Measurements from ENCODE around the gene SLC4A11. TPM values are rescaled to one million over a fixed set of nuclear protein-coding genes. Genes with fewer than 3 reads are reported as not detected.

SLC4A11 gene
- total RNA-seq, 1 experiment from 2014 or later, result 26.8 TPM

- CTCF ChIA-PET, result no interaction called here
- peaks cover 5% of the 10 kb centered on the region for H3F3A ChIP-seq (ENCODE audit: low read length, unreplicated experiment)
- POLR2A ChIA-PET (ENCODE audit: unreplicated experiment), result no interaction called here
- no peaks in the 10 kb centered on the region for H4K20me1 ChIP-seq (ENCODE audit: low read length)
- intact Hi-C loops (cut with micrococcal nuclease), result no loop called here
- H3K79me2 ChIP-seq (ENCODE audit: low read length), result no peaks in the 10 kb centered on the region
- H2AFZ ChIP-seq (ENCODE audit: low read length), result no peak overlapping the region
- H3K27ac ChIP-seq (ENCODE audit: low read length), result no peak overlapping the region
- H3K9me2 ChIP-seq (replicated peaks; ENCODE audit: low read length), result no peaks in the 10 kb centered on the region
- H3K4me1 ChIP-seq (ENCODE audit: insufficient read depth, low read length), result peaks cover 43% of the 10 kb centered on the region
- ATAC-seq (no peak), DNase-seq (no peak)
- H3K9me3 ChIP-seq (ENCODE audit: low read length), result no peaks in the 10 kb centered on the region
- H3K4me3 ChIP-seq (ENCODE audit: low read length), result no peak overlapping the region
- TF ChIP-seq EZH2phosphoT487 (IDR thresholded peaks at IDR 0.05; ENCODE audit: borderline replicate concordance, low read length), result no peak
- no peak for TF ChIP-seq CTCF (conservative IDR thresholded peaks at IDR 0.05; ENCODE audit: low read depth, low read length)
- TF ChIP-seq EZH2 (IDR thresholded peaks at IDR 0.05; ENCODE audit: low read length, unreplicated experiment), result no peak
- BruUV-seq (replicated peaks), result no TSS peak
- H3K36me3 ChIP-seq (ENCODE audit: low read depth, low read length), result peaks cover 16% of the 10 kb centered on the region; the same call in 1 of the 2 replicates
- H3K9ac ChIP-seq (ENCODE audit: low read length), result no peak overlapping the region
- H3K27me3 ChIP-seq (ENCODE audit: low read length), result no peaks in the 10 kb centered on the region
- no peak overlapping the region for H3K4me2 ChIP-seq (ENCODE audit: low read length)
These were observed 12.1 kb downstream of the SLC4A11 start for GRCh38 chr20:3226864-3227263.

GRCh38 chr20:3226093-3226492 is 12.9 kb downstream of the SLC4A11 start:
- peak overlapping the region; percentile 83 for H3K27ac ChIP-seq (ENCODE audit: low read length)
- no peaks in the 10 kb centered on the region for H4K20me1 ChIP-seq (ENCODE audit: low read length)
- no peaks in the 10 kb centered on the region for H3K79me2 ChIP-seq (ENCODE audit: low read length)
- no peak for TF ChIP-seq EZH2phosphoT487 (IDR thresholded peaks at IDR 0.05; ENCODE audit: borderline replicate concordance, low read length)
- TF ChIP-seq EZH2 (IDR thresholded peaks at IDR 0.05; ENCODE audit: low read length, unreplicated experiment), result no peak
- TF ChIP-seq CTCF (conservative IDR thresholded peaks at IDR 0.05; ENCODE audit: low read depth, low read length), result no peak
- DNase-seq, result no peak
- no peak overlapping the region for H2AFZ ChIP-seq (ENCODE audit: low read length)
- no peak for ATAC-seq
- H3K36me3 ChIP-seq (ENCODE audit: low read depth, low read length), result peaks cover 16% of the 10 kb centered on the region; the same call in 1 of the 2 replicates
- H3K4me1 ChIP-seq (ENCODE audit: insufficient read depth, low read length), result peaks cover 51% of the 10 kb centered on the region
- no peak overlapping the region for H3K4me2 ChIP-seq (ENCODE audit: low read length)
- intact Hi-C loops (cut with micrococcal nuclease), result no loop called here
- POLR2A ChIA-PET (ENCODE audit: unreplicated experiment), result interaction anchor here (0.5 kb wide), 1 partner anchor 12 kb away, joined by 4 read pairs; no protein-coding TSS in a partner anchor
- BruUV-seq (replicated peaks), result no TSS peak
- H3K4me3 ChIP-seq (ENCODE audit: low read length), result no peak overlapping the region
- H3K9me2 ChIP-seq (replicated peaks; ENCODE audit: low read length), result no peaks in the 10 kb centered on the region
- H3F3A ChIP-seq (ENCODE audit: low read length, unreplicated experiment), result peaks cover 5% of the 10 kb centered on the region
- no peaks in the 10 kb centered on the region for H3K27me3 ChIP-seq (ENCODE audit: low read length)
- CTCF ChIA-PET, result no interaction called here
- H3K9ac ChIP-seq (ENCODE audit: low read length), result no peak overlapping the region
- H3K9me3 ChIP-seq (ENCODE audit: low read length), result no peaks in the 10 kb centered on the region

GRCh38 chr20:3224681-3225421 is 14.1 kb downstream of the SLC4A11 start:
- H3K27me3 ChIP-seq (ENCODE audit: low read length), result no peaks in the 10 kb centered on the region
- H3K4me3 ChIP-seq (ENCODE audit: low read length), result peak overlapping the region; percentile 38
- TF ChIP-seq EZH2 (IDR thresholded peaks at IDR 0.05; ENCODE audit: low read length, unreplicated experiment) (no peak), EZH2phosphoT487 (IDR thresholded peaks at IDR 0.05; ENCODE audit: borderline replicate concordance, low read length) (no peak), CTCF (conservative IDR thresholded peaks at IDR 0.05; ENCODE audit: low read depth, low read length) (no peak)
- H3K4me1 ChIP-seq (ENCODE audit: insufficient read depth, low read length), result peaks cover 51% of the 10 kb centered on the region
- peaks cover 15% of the 10 kb centered on the region; the same call in 1 of the 2 replicates for H3K36me3 ChIP-seq (ENCODE audit: low read depth, low read length)
- no peaks in the 10 kb centered on the region for H3K9me2 ChIP-seq (replicated peaks; ENCODE audit: low read length)
- intact Hi-C loops (cut with micrococcal nuclease), result loop anchor here (1.0 kb wide), 1 partner anchor 11 kb away; no protein-coding TSS in a partner anchor
- ChIA-PET POLR2A (ENCODE audit: unreplicated experiment) (interaction anchor here (1.0 kb wide), 1 partner anchor 15 kb away, joined by 4 read pairs; the partner anchor contains the start of gene SLC4A11), CTCF (interaction anchor here (0.6 kb wide), 1 partner anchor 52 kb away, joined by 4 read pairs; no protein-coding TSS in a partner anchor)
- H3K9ac ChIP-seq (ENCODE audit: low read length), result peak overlapping the region; percentile 13; the same call in 1 of the 2 replicates
- peak; percentile 40 for ATAC-seq
- H3K79me2 ChIP-seq (ENCODE audit: low read length), result no peaks in the 10 kb centered on the region
- H2AFZ ChIP-seq (ENCODE audit: low read length), result 0 out of 2 replicates have a peak overlapping the region, but pooled peaks have one; percentile 60
- H3K9me3 ChIP-seq (ENCODE audit: low read length), result no peaks in the 10 kb centered on the region
- H3F3A ChIP-seq (ENCODE audit: low read length, unreplicated experiment), result peaks cover 5% of the 10 kb centered on the region
- TSS peak; percentile 5 for BruUV-seq (replicated peaks)
- H3K27ac ChIP-seq (ENCODE audit: low read length), result peak overlapping the region; percentile 83
- peak overlapping the region; percentile 75 for H3K4me2 ChIP-seq (ENCODE audit: low read length)
- no peaks in the 10 kb centered on the region for H4K20me1 ChIP-seq (ENCODE audit: low read length)
- DNase-seq, result peak; percentile 72
